Sciatic nerve (tissue), 2 donors: ENCODE results near the gene PIGL. TPM values are rescaled to one million over a fixed set of nuclear protein-coding genes. Genes with fewer than 3 reads are reported as not detected.
"Not testable (repeated sequence)": the region's sequence is repeated elsewhere in the genome, so short reads cannot be mapped to it uniquely, and the experiment has no call there.

Experiments
- ATAC-seq: fragments of 200-7000 bp; cut with Tn5 transposase; one replicate; pipeline ENCODE4 v1.9.1; 2020; ENCODE audit warnings: mild to moderate bottlenecking, moderate library complexity
- DNase-seq: peaks from one replicate; pipeline ENCODE4 v3.0.0-alpha.2; 2020; ENCODE audit warnings: low spot score
- intact Hi-C: fragments of 100-400 bp; cut with DNase I; formaldehyde crosslinking; loops from one replicate; pipeline ENCODE4 v1.14.2; 2022
- total RNA-seq: library from RNA; stranded (reverse); fragmentation: NEBNext Ultra II Directional; extraction: Animal tissue kit (Norgen Biotek cat#: 25700); gene quantifications from one replicate; pipeline ENCODE4 v1.2.1, GENCODE V29; 2021
- donor health status: DM: no; HTN: no; CAD: no.
- donor health status: DM: no; HTN: no; CAD: no.

PIGL gene
- total RNA-seq, 1 donor from 2014 or later, result 54.7 TPM

DNA sequence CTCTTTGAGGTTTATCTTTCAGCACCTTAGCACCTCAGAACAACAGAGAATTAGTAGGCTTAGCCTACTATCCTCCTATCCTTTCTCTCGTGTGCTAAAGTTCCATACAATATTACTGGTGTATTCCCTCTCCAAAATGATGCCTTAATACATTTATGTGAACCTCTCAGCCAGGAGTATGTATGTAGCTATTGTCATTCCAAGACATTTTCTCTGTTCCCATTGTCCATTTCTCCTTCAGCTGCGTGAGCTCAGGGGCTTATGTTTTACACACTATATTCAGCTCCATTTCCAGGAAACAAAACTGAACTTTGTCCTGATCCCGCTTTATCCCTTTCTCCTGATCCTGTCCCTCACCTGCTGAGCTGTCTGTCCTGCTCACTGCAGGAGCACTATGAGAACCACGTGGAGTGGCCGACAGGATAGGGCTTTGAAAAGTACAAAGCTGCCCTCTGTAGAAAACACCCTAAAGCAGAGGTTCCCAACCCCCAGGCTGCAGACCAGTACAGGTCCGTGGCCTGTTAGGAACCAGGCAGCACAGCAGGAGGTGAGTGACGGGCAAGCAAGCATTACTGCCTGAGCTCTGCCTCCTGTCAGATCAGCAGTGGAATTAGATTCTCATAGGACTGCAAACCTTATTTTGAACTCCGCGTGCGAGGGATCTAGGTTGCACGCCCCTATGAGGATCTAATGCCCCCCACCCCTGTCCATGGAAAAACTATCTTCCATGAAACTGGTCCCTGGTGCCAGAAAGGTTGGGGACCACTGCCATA is 80.5 kb downstream of the PIGL start:
- ATAC-seq, result no peak
- no peak for DNase-seq
- intact Hi-C loops, result no loop called here

DNA sequence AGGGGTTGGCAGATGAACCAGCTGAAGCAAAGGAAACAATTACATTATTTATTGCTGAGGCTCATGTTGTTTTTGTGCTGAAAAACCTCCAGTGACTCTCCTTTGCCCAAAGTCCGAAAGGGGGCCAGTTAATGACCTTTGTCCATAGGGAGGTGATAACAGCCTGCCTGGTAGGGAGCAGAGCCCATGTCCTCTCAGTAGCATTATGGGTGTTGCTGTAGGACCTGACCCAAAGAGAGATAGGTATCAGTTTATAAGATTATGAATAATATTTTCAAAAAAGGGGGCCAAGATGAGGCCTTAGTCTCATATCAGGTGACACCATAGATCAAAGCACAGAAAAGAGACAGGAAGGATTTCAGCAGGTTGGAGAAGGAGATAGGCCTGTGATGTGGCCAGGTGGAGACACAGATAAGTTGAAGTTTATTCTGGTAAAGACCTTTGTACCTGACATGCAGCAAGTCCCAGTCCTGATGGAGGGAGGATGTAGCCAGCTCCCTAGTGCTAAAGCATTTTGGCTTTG is 81.2 kb downstream of the PIGL start:
- intact Hi-C loops, result no loop called here
- DNase-seq (no peak), ATAC-seq (no peak)

DNA sequence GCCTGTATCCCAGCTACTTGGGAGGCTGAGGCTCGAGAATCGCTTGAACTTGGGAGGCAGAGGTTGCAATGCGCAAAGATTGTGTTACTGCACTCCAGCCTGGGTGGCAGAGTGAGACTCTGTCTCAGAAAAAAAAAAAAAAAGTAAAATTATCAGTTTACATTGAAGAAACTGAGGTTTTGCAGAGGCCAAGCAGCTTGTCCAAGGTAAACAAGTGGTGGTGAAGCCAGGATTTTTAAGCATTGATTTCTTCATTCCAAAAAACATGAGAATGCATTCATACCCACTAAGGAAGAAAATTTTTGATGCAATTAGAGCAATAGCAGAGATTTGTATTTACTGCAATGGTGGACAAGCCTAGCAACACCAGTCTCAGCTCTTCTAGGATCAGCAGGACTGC is 83.5 kb downstream of the PIGL start:
- ATAC-seq (no peak), DNase-seq (no peak)
- intact Hi-C loops, result no loop called here

DNA sequence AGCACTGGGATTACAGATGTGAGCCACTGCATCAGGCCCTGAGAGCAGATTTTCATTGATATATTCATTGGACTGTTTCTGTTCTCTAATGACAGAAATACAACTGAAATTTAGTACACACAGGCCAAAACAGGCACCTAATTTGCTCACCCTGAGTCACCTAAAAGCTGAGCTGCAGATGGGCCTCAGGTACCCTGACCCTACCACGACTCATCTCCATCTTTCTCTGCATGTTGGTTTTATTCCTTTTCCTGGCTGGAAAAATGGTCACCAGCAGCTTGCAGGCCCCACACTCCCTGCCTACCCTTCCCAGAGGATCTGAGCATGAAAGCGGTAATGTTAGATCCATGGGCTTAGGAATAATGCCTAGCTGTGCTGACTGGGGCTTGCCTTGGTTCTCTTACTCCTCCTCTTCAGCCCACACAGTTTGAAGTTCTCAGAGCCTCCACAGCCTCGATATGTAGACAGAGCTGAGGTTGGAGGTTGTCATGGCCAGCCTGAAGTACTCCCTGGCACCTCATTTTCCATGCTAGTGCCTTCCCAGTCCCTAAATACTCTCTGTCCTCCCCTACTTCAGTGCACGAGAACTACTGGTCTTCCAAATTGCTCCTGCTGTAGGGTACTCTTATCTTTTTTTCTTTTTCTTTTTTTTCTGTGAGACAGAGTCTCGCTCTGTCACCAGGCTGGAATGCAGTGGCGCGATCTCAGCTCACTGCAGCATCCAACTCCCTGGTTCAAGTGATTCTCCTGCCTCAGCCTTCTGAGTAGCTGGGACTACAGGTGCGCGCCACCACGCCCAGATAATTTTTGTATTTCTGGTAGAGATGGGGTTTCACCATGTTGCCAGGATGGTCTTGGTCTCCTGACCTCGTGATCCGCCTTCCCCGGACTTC is 85.2 kb downstream of the PIGL start:
- ATAC-seq (no peak), DNase-seq (no peak)
- intact Hi-C loops, result no loop called here

DNA sequence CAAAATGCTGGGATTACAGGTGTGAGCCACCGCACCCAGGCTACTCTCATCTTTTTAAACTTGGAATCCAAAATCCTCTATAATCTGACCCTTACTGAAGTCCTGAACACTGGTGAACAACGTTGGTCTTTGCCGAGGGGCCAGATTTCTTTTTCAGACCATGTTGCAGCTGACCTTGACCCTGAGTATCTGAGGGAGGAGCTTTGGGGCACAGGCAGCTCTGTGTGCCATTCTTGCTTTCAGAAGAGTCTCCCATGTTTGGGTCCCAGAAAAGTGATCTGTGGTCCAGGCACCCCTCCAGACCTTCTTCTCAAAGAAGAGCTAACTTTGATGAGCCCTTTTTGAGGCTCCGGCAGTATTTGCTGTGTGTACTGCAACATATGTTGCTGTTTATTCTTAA is 85.8 kb downstream of the PIGL start:
- ATAC-seq (no peak), DNase-seq (no peak)

DNA sequence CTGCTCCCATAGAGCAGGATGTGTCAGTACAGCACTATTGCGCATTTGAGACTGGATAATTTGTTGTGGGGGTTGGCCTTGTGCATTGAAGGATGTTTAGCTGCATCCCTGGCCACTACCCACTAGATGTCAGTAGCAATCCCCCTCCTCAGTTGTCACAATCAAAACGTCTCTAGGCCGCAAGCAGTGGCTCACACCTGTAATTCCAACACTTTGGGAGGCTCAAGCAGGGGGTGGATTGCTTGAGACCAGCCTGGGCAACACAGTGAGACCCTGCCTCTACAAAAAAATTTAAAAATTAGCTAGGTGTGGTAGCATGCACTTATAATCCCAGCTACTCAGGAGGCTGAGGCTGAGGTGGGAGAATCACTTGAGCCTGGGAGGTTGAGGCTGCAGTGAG is 87.8 kb downstream of the PIGL start:
- intact Hi-C loops, result no loop called here
- DNase-seq (no peak), ATAC-seq (no peak)

More for the DNA sequence above, 85.8 kb downstream of the PIGL start:
- intact Hi-C loops, result no loop called here

DNA sequence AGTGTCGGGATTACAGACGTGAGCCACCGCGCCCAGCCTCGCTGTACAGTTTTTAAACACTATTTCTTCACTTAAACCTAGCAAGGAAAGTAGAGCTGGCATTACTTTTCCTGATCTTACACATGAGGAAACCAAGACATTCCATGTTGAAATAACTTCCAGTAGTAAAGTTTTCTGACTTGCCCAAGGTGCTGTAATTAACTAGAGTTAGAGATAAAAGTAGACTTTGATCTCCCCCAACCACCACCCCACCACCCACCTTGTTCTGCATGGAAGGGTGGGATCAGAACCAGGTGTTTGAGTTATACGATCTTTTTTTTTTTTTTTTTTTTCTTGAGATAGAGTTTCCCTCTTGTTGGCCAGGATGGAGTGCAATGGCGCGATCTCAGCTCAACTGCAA is 89.2 kb downstream of the PIGL start:
- intact Hi-C loops, result no loop called here
- no peak for ATAC-seq
- no peak for DNase-seq

DNA sequence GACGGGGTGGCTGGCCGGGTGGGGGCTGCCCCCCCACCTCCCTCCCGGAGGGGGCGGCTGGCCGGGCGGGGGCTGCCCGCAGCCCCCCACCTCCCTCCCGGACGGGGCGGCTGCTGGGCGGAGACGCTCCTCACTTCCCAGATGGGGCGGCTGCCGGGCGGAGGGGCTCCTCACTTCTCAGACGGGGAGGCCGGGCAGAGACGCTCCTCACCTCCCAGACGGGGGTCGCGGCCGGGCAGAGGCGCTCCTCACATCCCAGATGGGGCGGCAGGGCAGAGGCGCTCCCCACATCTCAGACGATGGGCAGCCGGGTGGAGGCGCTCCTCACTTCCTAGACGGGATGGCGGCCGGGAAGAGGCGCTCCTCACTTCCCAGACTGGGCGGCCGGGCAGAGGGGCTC is 95.1 kb downstream of the PIGL start:
- ATAC-seq, DNase-seq, intact Hi-C loops: not testable (repeated sequence)

DNA sequence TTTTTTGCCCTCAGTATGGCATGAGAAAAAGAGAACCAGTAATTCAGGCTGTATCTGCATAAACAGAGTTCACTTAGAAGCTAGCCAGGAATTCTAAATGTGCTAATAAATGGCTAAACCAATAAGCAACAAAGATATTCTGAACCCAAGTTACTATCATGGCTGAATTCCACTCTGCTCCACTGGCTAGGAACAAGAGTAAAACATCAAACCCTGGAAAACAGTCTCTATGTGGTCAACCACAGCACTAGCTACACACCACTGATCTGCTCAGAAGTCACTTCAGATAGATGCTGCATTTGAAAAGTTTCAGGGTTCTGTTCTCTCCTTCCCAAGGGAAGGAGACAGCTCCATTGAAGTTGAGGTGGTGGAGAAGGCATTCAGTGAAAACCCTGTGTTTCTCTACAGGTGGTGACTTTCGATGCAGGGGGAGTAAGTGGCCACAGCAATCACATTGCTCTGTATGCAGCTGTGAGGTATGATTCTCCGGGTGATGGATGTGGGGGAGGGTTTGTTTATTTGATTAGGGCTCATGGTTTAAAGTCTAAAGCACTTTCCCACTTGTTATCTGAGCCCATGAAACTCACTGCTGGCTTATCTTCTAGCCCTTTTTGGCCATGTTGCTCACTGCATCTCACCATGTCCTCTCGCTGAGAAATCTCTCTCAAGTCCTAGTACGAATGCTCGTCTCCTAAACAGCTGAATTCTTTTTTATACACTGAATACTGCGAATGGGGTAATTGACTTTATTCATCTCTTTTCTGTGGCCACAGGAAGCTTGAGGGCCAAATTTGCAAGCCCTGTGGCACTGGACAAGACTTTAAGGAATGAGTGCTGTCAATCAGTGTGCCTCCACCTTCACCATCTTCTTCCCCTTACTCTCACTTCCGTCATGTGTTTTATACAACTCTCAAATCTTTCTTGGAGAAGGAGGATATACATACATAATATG is 96.4 kb downstream of the PIGL start:
- ATAC-seq, result no peak
- intact Hi-C loops, result no loop called here
- no peak for DNase-seq

DNA sequence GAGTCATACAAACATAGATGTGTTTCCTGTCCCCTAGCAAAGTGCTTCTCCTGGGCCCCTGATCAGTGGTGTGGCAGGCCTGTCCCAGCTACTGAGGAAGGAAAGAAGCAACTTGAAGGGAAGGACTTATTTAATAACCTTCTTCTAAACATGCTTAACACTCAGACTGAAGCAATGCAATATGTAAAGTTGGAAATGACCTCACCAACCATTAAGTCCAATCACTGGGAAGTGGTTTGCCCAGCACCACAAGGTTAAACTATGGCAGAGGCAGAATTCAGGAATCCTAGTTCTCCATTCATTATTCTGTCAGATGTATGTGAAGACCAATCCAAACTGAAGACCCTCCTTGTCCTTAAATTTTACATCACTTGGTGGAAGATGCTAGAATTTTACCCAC is 97.2 kb downstream of the PIGL start:
- intact Hi-C loops, result no loop called here
- no peak for DNase-seq

DNA sequence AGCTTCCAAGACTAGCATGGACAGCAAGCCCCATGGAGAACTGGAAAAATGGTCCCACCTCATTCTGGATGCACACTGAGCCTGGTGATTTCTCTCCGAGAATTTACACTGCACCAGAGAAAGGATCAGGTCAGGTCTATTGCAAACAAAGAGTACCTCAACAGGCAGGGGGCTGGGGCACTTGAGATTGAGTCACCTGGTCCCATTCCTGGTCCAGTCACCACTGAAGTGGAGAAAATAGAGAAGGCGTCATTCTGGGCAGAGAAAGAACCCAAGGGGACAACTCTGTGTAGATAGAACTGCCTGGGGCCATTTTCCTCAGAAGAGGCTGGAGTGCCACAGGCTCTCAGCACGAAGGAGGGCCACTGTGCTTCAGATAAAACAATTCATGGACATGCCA is 97.8 kb downstream of the PIGL start:
- DNase-seq (no peak), ATAC-seq (no peak)
- intact Hi-C loops, result no loop called here

More for the DNA sequence above, 97.2 kb downstream of the PIGL start:
- ATAC-seq, result no peak

DNA sequence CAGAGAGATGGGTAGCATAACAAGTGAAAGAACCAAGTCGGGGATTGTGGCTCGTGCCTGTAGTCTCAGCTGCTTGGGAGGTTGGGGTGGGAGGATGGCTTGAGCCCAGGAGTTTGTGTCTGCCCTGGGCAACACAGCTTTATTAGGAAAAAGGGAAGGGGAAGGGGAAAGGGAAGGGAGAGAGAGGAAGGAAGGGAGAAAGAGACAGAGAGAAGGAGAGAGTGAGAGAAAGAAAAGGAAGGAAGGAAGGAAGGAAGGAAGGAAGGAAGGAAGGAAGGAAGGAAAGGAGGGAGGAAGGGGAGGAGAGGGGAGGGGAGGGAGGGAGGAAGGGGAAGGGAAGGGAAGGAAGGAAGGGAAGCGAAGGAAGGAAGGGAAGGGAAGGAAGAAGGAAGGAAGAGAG is 103.0 kb downstream of the PIGL start:
- no peak for ATAC-seq
- no peak for DNase-seq

DNA sequence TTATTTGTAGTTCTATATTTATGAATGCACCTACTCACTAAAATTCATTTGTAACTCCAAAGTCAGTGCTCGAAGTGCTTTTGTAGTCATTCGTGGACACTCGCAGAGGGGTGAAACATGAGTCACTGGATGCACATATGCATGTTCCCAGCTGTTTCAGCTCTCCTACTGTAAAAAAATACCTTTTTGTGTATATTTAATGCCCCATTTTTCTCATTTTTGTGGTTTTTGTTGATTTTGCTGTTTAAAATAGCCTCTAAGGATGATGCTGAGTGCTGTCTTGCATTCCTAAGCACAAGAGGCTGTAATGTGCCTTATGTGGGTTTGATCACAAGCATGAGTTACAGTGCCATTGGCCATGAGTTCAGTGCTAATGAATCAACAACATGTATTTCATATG is 105.6 kb downstream of the PIGL start:
- intact Hi-C loops, result no loop called here
- DNase-seq (no peak), ATAC-seq (no peak)

More for the DNA sequence above, 103.0 kb downstream of the PIGL start:
- intact Hi-C loops, result no loop called here

DNA sequence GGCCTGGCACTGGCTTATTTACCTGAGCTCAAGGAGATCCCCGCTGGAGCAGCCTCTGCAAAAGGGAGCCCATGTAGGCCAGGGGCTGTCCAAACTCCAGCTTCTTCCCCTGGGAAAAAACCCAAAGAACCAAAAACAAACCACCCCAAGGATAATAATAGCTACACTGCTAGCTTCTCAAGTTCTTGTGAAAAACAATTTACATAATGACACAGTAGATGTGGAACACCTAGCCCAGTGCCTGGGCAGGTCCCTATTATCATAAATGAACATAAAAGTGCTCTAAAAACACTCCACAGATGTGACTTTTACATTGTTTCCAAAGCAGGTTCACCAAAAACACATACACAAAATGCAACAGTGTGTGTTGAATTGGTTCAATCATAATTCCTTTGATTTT is 109.0 kb downstream of the PIGL start:
- ATAC-seq (no peak), DNase-seq (no peak)
- intact Hi-C loops, result no loop called here

DNA sequence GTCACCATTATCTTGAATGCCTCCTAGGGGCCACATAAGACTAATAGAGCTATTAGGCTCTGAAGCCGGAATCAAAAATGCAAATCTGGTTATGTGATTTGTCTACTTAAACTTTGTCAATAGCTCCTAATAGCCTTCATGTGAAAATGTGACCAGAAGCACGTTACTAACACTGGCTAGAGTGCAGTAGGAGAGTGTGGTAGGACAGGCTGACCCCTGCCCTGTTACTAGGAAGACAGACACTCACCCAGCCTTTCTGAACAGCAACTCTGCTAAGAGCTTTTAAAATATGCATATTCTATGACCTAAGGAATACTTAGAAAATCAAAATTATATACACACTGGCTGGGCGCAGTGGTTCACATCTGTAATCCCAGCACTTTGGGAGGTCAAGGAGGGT is 110.0 kb downstream of the PIGL start:
- DNase-seq (no peak), ATAC-seq (no peak)
- intact Hi-C loops, result no loop called here

DNA sequence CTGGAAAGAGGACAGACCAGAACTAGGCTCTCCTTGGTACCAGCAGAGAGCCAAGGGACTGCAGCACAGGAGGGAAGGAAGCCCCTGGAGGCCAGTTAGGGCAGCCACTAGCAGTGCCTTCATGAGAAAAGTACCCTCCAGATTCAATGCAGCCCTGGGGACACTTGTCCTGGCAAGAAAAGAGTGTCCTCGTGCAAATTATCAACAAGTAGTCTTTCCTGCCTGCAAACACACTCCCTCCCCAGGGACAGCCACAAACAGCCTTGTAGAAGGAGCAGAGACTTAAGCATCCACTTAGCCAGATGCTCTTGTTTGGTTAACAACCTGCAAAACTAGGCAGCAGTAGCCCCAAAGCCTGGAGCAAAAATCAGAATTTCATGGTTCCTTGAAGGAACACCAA is 112.0 kb downstream of the PIGL start:
- ATAC-seq (peak; percentile 55), DNase-seq (no peak)
- intact Hi-C loops, result no loop called here

DNA sequence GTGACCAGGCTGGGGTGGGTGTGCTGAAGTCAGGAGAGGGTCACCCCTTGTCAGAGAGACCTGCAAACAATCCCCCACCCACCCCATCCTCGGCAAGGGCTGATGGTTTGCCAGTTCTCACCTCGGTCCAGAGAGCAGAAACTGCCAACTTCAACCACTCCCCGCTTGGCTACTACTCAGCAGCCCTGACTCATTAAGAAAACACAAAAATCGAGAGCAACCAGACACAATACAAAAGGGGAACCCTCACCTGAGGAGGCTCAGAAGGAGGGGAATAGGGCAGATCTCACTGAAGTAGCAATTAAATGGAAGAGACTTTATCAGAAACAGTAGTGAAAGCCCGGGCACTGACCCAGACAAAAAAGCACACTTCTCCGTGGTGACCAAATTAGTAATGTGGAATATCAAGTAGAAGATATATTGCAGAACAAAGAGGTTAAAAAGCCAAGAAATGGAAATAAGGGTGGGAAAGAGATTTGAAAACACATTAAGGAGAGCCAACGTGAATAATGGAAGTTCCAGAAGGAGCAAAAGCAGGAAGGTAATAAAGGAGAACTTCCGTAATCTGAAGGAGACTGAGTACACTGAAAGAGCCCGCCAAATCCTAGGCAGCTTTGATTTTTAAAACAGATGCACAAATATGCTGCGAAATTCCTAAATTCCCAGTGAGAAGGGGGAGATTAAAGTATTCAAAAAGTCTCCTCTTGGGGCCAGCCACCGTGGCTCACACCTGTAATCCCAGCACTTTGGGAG is 112.7 kb downstream of the PIGL start:
- intact Hi-C loops, result no loop called here
- ATAC-seq (peak; percentile 89), DNase-seq (no peak)

DNA sequence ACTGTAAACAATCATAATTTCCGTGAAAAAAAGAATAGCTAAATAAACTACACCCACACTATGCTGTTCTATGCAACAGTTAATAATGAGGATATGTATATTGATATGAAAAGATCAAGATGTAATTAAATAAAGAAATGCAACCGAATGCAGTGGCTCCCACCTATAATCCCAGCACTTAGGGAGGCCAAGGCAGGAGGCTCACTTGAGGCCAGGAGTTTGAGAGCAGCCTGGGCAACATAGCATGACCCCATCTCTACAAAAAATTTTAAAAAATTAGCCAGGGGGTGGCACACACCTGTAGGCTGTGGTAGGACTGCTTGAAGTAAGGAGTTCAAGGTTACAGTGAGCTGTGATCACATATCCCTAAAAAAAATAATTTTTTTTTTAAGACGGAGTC is 121.4 kb downstream of the PIGL start:
- intact Hi-C loops, result no loop called here
- ATAC-seq, result no peak
- no peak for DNase-seq
